Measurements from ENCODE around the gene CCL21.

CCL21 gene

GRCh38 chr9:34709196-34709978, 549 bp downstream of the CCL21 start:
- Histone ChIP-seq H3F3A (ENCODE audit: insufficient read depth, low read length) (no peaks in the 10 kb centered on the region), H4K20me1 (ENCODE audit: insufficient read depth, low read length) (no peaks in the 10 kb centered on the region), H3K9me3 (ENCODE audit: low read length) (no peaks in the 10 kb centered on the region), H3K9me2 (ENCODE audit: low read depth, low read length) (no peaks in the 10 kb centered on the region), H3K27me3 (ENCODE audit: insufficient read depth, low read length) (no peaks in the 10 kb centered on the region; the same call in 1 of the 2 replicates), H3K36me3 (ENCODE audit: insufficient read depth, low read length) (no peaks in the 10 kb centered on the region), H3K4me2 (ENCODE audit: low read length) (no peak overlapping the region), H3K27ac (ENCODE audit: low read depth, low read length, poor library complexity, severe bottlenecking) (no peak overlapping the region), H3K79me2 (ENCODE audit: insufficient read depth, low read length) (no peaks in the 10 kb centered on the region), H3K4me1 (ENCODE audit: insufficient read depth, low read length, severe bottlenecking) (no peaks in the 10 kb centered on the region), H3K4me3 (ENCODE audit: low read depth, low read length, poor library complexity, severe bottlenecking) (no peak overlapping the region), H2AFZ (ENCODE audit: low read length) (no peak overlapping the region), H3K9ac (ENCODE audit: low read length) (no peak overlapping the region)
- TF ChIP-seq EZH2 (IDR thresholded peaks at IDR 0.05; ENCODE audit: borderline replicate concordance, low read length), result no peak
- TF ChIP-seq, protein P1, sequence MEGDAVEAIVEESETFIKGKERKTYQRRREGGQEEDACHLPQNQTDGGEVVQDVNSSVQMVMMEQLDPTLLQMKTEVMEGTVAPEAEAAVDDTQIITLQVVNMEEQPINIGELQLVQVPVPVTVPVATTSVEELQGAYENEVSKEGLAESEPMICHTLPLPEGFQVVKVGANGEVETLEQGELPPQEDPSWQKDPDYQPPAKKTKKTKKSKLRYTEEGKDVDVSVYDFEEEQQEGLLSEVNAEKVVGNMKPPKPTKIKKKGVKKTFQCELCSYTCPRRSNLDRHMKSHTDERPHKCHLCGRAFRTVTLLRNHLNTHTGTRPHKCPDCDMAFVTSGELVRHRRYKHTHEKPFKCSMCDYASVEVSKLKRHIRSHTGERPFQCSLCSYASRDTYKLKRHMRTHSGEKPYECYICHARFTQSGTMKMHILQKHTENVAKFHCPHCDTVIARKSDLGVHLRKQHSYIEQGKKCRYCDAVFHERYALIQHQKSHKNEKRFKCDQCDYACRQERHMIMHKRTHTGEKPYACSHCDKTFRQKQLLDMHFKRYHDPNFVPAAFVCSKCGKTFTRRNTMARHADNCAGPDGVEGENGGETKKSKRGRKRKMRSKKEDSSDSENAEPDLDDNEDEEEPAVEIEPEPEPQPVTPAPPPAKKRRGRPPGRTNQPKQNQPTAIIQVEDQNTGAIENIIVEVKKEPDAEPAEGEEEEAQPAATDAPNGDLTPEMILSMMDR (IDR thresholded peaks at IDR 0.05; ENCODE audit: low read length), result no peak

DNA sequence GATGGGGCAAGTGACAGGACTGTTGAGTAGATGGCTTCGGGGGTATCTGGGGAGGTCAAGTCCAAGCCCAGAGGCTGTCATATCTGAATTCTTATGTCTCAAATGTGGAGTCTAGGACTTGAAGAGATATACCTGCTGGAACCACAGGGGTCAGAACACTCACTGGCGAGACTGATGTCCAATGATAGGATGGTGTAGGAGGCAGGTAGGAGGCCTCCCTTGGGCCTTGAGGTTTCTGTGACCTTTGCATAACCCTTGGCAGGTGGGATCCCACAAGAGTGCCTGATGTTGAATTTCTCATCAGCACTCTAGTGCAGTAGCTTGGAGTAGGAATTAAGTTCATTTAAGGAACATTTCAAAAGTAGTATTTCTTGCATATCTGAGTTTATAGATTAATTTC, 2.8 kb downstream of the CCL21 start:
- no peak overlapping the region for H3K4me2 ChIP-seq (ENCODE audit: low read length)
- H3K9ac ChIP-seq (ENCODE audit: low read length), result no peak overlapping the region
- H3K27me3 ChIP-seq (ENCODE audit: insufficient read depth, low read length), result no peaks in the 10 kb centered on the region; the same call in 1 of the 2 replicates
- no peaks in the 10 kb centered on the region for H3K9me2 ChIP-seq (ENCODE audit: low read depth, low read length)
- H3K27ac ChIP-seq (ENCODE audit: low read depth, low read length, poor library complexity, severe bottlenecking), result no peak overlapping the region
- no peaks in the 10 kb centered on the region for H3K4me1 ChIP-seq (ENCODE audit: insufficient read depth, low read length, severe bottlenecking)
- no peaks in the 10 kb centered on the region for H3K36me3 ChIP-seq (ENCODE audit: insufficient read depth, low read length)
- H3F3A ChIP-seq (ENCODE audit: insufficient read depth, low read length), result no peaks in the 10 kb centered on the region
- no peak overlapping the region for H3K4me3 ChIP-seq (ENCODE audit: low read depth, low read length, poor library complexity, severe bottlenecking)
- H3K79me2 ChIP-seq (ENCODE audit: insufficient read depth, low read length), result no peaks in the 10 kb centered on the region
- TF ChIP-seq, protein P1 (IDR thresholded peaks at IDR 0.05; ENCODE audit: low read length), result no peak
- no peak for TF ChIP-seq EZH2 (IDR thresholded peaks at IDR 0.05; ENCODE audit: borderline replicate concordance, low read length)
- H3K9me3 ChIP-seq (ENCODE audit: low read length), result no peaks in the 10 kb centered on the region
- no peak overlapping the region for H2AFZ ChIP-seq (ENCODE audit: low read length)
- no peaks in the 10 kb centered on the region for H4K20me1 ChIP-seq (ENCODE audit: insufficient read depth, low read length)

DNA sequence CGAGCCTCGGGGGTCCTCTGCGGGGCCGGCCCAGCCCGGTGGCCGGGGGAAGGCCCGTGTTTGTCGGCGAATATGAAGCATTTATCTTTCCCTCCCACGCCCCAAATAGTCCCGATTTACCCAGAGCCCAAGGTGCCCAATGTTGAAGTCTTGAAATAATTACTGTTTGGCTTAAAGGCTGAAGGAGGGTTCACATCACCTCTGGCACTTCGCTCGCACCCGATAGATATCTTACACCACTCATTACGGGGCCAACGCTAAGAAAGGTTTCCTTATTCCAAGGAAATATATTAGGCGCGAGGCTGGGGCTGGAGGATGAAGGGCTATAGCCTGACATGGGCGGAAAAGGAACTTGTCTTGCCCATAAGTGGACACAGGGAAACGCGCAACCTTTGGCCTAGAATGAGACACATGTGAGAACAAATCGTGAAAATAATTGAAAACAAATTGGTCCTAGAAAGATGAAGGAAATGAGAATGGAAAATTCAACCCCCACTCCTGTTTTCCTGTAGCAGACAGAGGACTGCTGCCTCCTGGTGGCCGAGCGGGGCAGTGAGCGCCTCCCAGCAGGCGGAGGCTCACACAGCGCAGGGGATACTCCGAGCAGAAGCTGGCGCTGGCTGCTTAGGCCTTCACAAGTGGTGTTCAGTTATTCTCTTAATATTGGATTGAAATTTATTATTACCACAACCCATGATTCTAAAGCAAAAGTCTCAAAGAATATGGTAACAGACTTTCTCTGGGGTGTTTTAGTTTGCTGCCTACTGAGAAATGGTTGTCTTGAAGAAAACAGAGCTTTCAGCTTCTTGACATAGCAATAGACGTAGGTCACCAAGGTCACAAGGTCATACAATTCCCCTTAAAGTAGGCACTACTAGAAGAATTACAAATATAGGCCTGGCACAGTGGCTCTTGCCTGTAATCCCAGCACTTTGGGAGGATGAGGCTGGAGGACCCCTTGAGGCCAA, 7.9 kb downstream of the CCL21 start:
- Histone ChIP-seq H3K9me2 (ENCODE audit: low read depth, low read length) (no peaks in the 10 kb centered on the region), H3K4me2 (ENCODE audit: low read length) (peak overlapping the region; percentile 65), H3K27ac (ENCODE audit: low read depth, low read length, poor library complexity, severe bottlenecking) (no peak overlapping the region), H4K20me1 (ENCODE audit: insufficient read depth, low read length) (no peaks in the 10 kb centered on the region), H3K9me3 (ENCODE audit: low read length) (no peaks in the 10 kb centered on the region), H3K36me3 (ENCODE audit: insufficient read depth, low read length) (no peaks in the 10 kb centered on the region), H2AFZ (ENCODE audit: low read length) (no peak overlapping the region), H3K9ac (ENCODE audit: low read length) (no peak overlapping the region; the same call in 1 of the 2 replicates), H3K27me3 (ENCODE audit: insufficient read depth, low read length) (peaks cover 3% of the 10 kb centered on the region; the same call in 1 of the 2 replicates), H3K4me3 (ENCODE audit: low read depth, low read length, poor library complexity, severe bottlenecking) (peak overlapping the region; percentile 47), H3F3A (ENCODE audit: insufficient read depth, low read length) (no peaks in the 10 kb centered on the region), H3K79me2 (ENCODE audit: insufficient read depth, low read length) (no peaks in the 10 kb centered on the region), H3K4me1 (ENCODE audit: insufficient read depth, low read length, severe bottlenecking) (peaks cover 8% of the 10 kb centered on the region)
- no peak for TF ChIP-seq EZH2 (IDR thresholded peaks at IDR 0.05; ENCODE audit: borderline replicate concordance, low read length)
- TF ChIP-seq, protein P1 (IDR thresholded peaks at IDR 0.05; ENCODE audit: low read length), result peak; percentile 99

All from OCI-LY1 (cell line).